NT2/D1 (cell line): ENCODE data around the gene PFKP.

Experiments used
- DNase-seq: peaks from one replicate; pipeline ENCODE4 v3.0.0-alpha.2; 2011; ENCODE audit warnings: low read depth, low spot score
- H3K27me3 ChIP-seq: 2 replicates; pipeline ENCODE4 v1.6.0; 2011; ENCODE audit warnings: mild to moderate bottlenecking; ENCODE audit not compliant: insufficient read length, insufficient read depth
- H3K36me3 ChIP-seq: 2 replicates; pipeline ENCODE4 v1.6.1; 2011; ENCODE audit warnings: mild to moderate bottlenecking, low read length, mixed read lengths; ENCODE audit not compliant: insufficient read depth, insufficient read length
- H3K4me1 ChIP-seq: 2 replicates; pipeline ENCODE4 v1.5.1; 2011; ENCODE audit not compliant: insufficient read depth, insufficient read length
- H3K4me3 ChIP-seq: 2 replicates; pipeline ENCODE4 v1.5.1; 2011; ENCODE audit warnings: low read depth; ENCODE audit not compliant: insufficient read length
- H3K9ac ChIP-seq: 2 replicates; pipeline ENCODE4 v1.6.0; 2011; ENCODE audit warnings: low read depth; ENCODE audit not compliant: insufficient read length
- H3K9me3 ChIP-seq: 2 replicates; pipeline ENCODE4 v1.5.1; 2011; ENCODE audit warnings: mild to moderate bottlenecking, low read length; ENCODE audit not compliant: insufficient read depth
- SUZ12 ChIP-seq: IDR thresholded peaks from 2 replicates; pipeline ENCODE4 v1.6.1; 2011; ENCODE audit not compliant: insufficient read length, insufficient read depth; ENCODE audit errors: extremely low read depth
- YY1 ChIP-seq: IDR thresholded peaks from 2 replicates; pipeline ENCODE4 v1.6.1; 2011; ENCODE audit not compliant: insufficient read length, insufficient read depth
- ZNF274 ChIP-seq: IDR thresholded peaks from 2 replicates; pipeline ENCODE4 v1.6.1; 2011; ENCODE audit warnings: mild to moderate bottlenecking, low read depth, low read length

PFKP gene

DNA sequence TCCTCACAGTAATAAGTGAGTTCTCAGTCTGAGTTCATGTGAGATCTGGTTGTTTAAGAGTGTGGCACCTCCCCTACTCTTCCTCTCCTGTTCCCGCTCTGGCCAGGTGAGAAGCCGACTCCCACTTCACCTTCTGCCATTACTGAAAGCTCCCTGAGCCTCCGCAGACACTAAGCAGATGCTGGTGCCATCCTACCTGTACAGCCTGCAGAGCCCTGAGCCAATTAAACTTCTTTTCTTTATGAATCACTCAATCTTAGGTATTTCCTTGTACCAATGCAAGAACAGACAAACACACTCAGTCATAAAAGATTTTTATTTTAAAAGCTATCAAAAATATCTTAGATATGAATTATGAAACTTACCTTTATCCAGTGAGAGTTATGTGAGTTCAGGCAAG, 39.5 kb upstream of the PFKP start:
- Histone ChIP-seq H3K4me3 (no peak overlapping the region), H3K4me1 (no peaks in the 10 kb centered on the region), H3K9ac (no peak overlapping the region), H3K36me3 (no peaks in the 10 kb centered on the region), H3K9me3 (no peaks in the 10 kb centered on the region), H3K27me3 (no peaks in the 10 kb centered on the region)
- TF ChIP-seq SUZ12: no peak
- no peak for TF ChIP-seq ZNF274
- TF ChIP-seq YY1: no peak
- no peak for DNase-seq

- H3K27me3 ChIP-seq: no peaks in the 10 kb centered on the region
- H3K9me3 ChIP-seq: no peaks in the 10 kb centered on the region
- H3K36me3 ChIP-seq: no peaks in the 10 kb centered on the region
- TF ChIP-seq ZNF274: no peak
- no peak for TF ChIP-seq SUZ12
- TF ChIP-seq YY1: no peak
- no peak overlapping the region for H3K4me3 ChIP-seq
- DNase-seq: no peak
- no peak overlapping the region for H3K9ac ChIP-seq
- no peaks in the 10 kb centered on the region for H3K4me1 ChIP-seq
Measured at GRCh38 chr10:3028441-3028840, 38.9 kb upstream of the PFKP start.

DNA sequence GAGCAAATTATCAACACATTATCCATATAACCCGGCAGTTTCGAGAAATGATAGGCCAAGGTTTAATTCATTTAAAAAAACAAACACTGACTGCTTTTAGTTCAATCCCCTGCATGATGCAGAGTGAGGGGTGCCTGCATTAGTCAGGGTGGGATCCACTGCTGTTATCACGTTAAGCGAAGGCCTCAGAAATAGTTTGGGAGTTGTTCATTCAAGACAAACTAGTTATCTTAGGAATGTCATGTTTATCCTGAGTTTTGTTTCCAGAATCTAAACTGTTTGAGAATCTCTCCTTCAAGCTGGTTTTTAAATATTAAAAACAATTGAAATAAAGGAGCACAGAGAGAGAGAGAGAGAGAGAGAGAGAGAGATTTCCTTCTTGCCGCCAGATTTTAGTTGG, 36.6 kb upstream of the PFKP start:
- Histone ChIP-seq H3K4me3 (no peak overlapping the region), H3K4me1 (no peaks in the 10 kb centered on the region), H3K36me3 (no peaks in the 10 kb centered on the region), H3K9ac (no peak overlapping the region), H3K27me3 (no peaks in the 10 kb centered on the region), H3K9me3 (no peaks in the 10 kb centered on the region)
- TF ChIP-seq SUZ12: no peak
- TF ChIP-seq YY1: no peak
- TF ChIP-seq ZNF274: no peak
- no peak for DNase-seq

DNA sequence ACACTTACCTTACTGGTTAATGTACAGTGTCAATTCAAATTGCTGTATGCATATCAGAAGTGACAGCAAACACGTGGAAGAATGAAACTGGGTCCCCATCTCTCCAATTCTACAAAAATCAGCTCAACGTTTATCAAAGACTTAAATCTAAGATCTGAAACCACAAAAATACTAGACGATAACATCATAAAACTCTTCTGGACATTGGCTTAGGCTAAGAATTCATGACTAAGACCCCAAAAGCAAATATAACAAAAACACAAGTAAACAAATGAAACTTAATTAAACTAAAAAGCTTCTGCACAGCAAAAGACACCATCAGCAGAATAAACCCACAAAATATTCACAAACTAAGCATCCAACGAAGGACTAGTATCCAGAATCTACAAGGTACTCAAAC, 35.9 kb upstream of the PFKP start:
- no peak overlapping the region for H3K9ac ChIP-seq
- no peaks in the 10 kb centered on the region for H3K36me3 ChIP-seq
- no peaks in the 10 kb centered on the region for H3K27me3 ChIP-seq
- H3K4me3 ChIP-seq: no peak overlapping the region
- TF ChIP-seq YY1: no peak
- no peak for TF ChIP-seq ZNF274
- no peak for TF ChIP-seq SUZ12
- H3K9me3 ChIP-seq: no peaks in the 10 kb centered on the region
- H3K4me1 ChIP-seq: no peaks in the 10 kb centered on the region
- no peak for DNase-seq

DNA sequence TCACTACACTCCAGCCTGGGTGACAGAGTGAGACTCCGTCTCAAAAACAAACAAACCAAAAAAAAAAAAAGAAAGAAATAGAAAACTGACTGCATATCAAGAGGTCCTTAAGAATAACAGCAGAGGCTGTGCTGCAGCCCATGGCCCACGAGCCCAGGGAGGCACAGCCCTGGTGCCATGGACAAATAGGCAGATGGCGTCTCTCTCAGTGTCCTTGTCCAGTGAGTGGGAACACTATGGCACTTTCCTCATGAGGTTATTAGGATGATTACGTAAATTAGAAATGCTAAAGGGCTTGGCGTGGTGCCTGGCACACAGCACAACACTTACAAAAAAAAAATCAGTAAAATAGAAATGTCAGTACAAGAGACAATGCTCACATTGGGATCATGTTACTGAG, 33.4 kb upstream of the PFKP start:
- H3K9me3 ChIP-seq: no peaks in the 10 kb centered on the region
- H3K4me3 ChIP-seq: no peak overlapping the region
- TF ChIP-seq YY1 (no peak), ZNF274 (no peak), SUZ12 (no peak)
- H3K27me3 ChIP-seq: no peaks in the 10 kb centered on the region
- no peaks in the 10 kb centered on the region for H3K36me3 ChIP-seq
- H3K9ac ChIP-seq: no peak overlapping the region
- no peaks in the 10 kb centered on the region for H3K4me1 ChIP-seq
- DNase-seq: no peak

GRCh38 chr10:3034616-3035015, 32.7 kb upstream of the PFKP start:
- H3K9ac ChIP-seq: no peak overlapping the region
- H3K36me3 ChIP-seq: no peaks in the 10 kb centered on the region
- TF ChIP-seq SUZ12 (no peak), ZNF274 (no peak), YY1 (no peak)
- H3K27me3 ChIP-seq: no peaks in the 10 kb centered on the region
- no peaks in the 10 kb centered on the region for H3K4me1 ChIP-seq
- H3K9me3 ChIP-seq: no peaks in the 10 kb centered on the region
- no peak for DNase-seq
- H3K4me3 ChIP-seq: no peak overlapping the region

GRCh38 chr10:3036155-3037021, 31.0 kb upstream of the PFKP start:
- Histone ChIP-seq H3K9me3 (peaks cover 5% of the 10 kb centered on the region; the same call in 1 of the 2 replicates), H3K9ac (no peak overlapping the region), H3K4me1 (no peaks in the 10 kb centered on the region), H3K27me3 (no peaks in the 10 kb centered on the region), H3K36me3 (no peaks in the 10 kb centered on the region), H3K4me3 (no peak overlapping the region)
- DNase-seq: no peak
- TF ChIP-seq SUZ12 (no peak), ZNF274 (no peak), YY1 (no peak)
